GM10248 (cell line): ENCODE data around the gene FNBP1.

Experiments used
- CTCF ChIA-PET: fragments of 300-600 bp; sonication (Branson Sonifier 250); formaldehyde crosslinking; extraction: SDS; loops from one replicate; lab custom pipeline; 2021; ENCODE audit warnings: antibody characterized with exemption; lab: Yijun Ruan, JAX
- POLR2A ChIA-PET: fragments of 350-650 bp; sonication (Branson Sonifier 250); formaldehyde crosslinking; extraction: SDS; loops from one replicate; lab custom pipeline; 2020; ENCODE audit warnings: antibody characterized with exemption; lab: Yijun Ruan, JAX
- DNase-seq: peaks from one replicate; pipeline ENCODE4 v3.0.0; 2012; ENCODE audit errors: extremely low spot score
- CTCF ChIP-seq: IDR thresholded peaks from 2 replicates; pipeline ENCODE4 v1.5.1; 2012; ENCODE audit warnings: mild to moderate bottlenecking, low read depth; ENCODE audit errors: extremely low read depth, missing control alignments, control extremely low read depth

The FNBP1 gene

GRCh38 chr9:129851821-129852220, 191.2 kb downstream of the FNBP1 start:
- no peak for TF ChIP-seq CTCF
- ChIA-PET POLR2A (no interaction called here), CTCF (interaction anchor here (1.0 kb wide), 1 partner anchor 216 kb away, joined by 4 read pairs; no protein-coding TSS in a partner anchor)
- no peak for DNase-seq

- TF ChIP-seq CTCF = no peak
- DNase-seq = no peak
- POLR2A ChIA-PET = no interaction called here
- CTCF ChIA-PET = interaction anchor here (1.0 kb wide), 1 partner anchor 217 kb away, joined by 4 read pairs; no protein-coding TSS in a partner anchor
Observed at GRCh38 chr9:129850821-129851550, 192.0 kb downstream of the FNBP1 start.

- TF ChIP-seq CTCF = no peak
- DNase-seq = no peak
- POLR2A ChIA-PET = no interaction called here
- CTCF ChIA-PET = interaction anchor here (1.4 kb wide), 1 partner anchor 9 kb away, joined by 3 read pairs; no protein-coding TSS in a partner anchor
Observed at GRCh38 chr9:129849901-129850300, 193.1 kb downstream of the FNBP1 start.

GRCh38 chr9:129848712-129849441, 194.1 kb downstream of the FNBP1 start:
- DNase-seq = no peak
- ChIA-PET POLR2A (no interaction called here), CTCF (interaction anchor here (0.9 to 1.6 kb wide), 3 partner anchors 10 to 12 kb away, joined by 3 to 4 read pairs (median 3); no protein-coding TSS in a partner anchor)
- no peak for TF ChIP-seq CTCF

- DNase-seq = no peak
- TF ChIP-seq CTCF = no peak
- CTCF ChIA-PET = no interaction called here
- POLR2A ChIA-PET = interaction anchor here (0.7 kb wide), 1 partner anchor 787 kb away, joined by 5 read pairs; no protein-coding TSS in a partner anchor
Observed at GRCh38 chr9:129845373-129845772, 197.6 kb downstream of the FNBP1 start.

- CTCF ChIA-PET = no interaction called here
- POLR2A ChIA-PET = no interaction called here
- TF ChIP-seq CTCF = no peak
Observed at GRCh38 chr9:129841071-129841470, 201.9 kb downstream of the FNBP1 start.

More at GRCh38 chr9:129841071-129841470, 201.9 kb downstream of the FNBP1 start:
- DNase-seq = no peak
